NCI-H2227 treated with DMSO at 0.1 percent for 48 hours (cell line): Measurements from ENCODE around the gene SPRR5.

Experiments used
- DNase-seq: peaks from one replicate; lab custom pipeline; 2025; lab: John Stamatoyannopoulos, UW

The SPRR5 gene

DNA sequence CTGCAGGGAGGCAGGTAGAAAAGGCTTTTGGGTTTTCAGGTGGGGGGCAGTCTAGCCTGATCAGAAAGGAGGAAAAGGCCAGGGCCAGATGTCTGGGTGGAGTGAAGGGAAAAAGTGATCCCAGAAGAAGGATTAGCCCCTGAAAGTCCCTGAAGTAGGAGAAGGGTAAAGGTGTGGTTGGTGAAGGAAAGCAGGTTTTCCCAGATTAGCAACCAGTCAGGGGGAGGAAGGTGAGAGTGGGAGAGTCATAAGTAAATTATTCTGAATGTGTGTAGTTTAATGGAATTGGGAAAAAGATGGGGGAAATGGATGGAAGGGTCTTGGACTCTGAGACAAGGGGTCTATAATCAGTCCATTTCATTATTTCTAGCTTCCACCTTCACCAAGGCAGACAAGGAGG lies 36.2 kb downstream of the SPRR5 start:
- DNase-seq, result no peak

DNA sequence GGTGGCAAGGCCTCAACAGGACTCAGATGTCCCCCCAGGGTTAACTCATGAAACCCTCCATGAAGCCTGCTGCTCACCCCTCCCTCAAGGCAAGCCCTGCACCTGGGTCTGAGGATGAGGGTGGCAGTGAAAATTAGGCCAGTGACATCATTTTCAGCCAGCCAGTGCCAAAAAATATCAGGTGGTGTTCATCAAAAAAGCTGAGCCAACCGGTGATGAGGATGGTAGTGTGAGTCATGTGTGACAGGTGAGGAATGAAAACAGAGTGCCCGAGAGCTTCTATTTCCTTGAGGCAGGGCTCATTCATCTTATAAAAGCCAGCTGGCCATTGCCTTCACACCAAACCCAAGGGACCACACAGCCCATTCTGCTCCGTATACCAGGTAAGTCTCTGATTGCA lies 36.7 kb downstream of the SPRR5 start, which contains the start of gene SPRR1A:
Gene SPRR1A (plus strand): TSS at position 339 of the 400 bp plus-strand sequence. CDS start 1,150 bp downstream, outside the sequence.
- no peak for DNase-seq

DNA sequence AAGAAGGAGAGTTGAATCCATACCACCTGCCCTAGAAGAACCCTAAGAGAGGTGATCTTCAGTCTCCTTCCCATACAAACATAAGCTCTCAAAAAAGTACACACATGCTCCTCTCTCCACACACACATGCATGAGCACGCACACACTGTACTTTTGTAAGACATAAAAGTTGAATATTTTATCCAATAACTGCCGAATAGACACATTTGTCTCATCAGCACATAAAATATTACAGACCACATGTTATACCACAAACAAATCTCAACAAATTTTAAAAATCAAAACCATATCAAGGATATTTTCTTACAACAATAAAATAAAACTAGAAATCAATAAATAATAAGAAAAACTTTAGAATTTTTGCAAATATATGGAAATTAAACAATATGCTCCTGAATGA lies 39.6 kb downstream of the SPRR5 start:
- DNase-seq, result no peak

DNA sequence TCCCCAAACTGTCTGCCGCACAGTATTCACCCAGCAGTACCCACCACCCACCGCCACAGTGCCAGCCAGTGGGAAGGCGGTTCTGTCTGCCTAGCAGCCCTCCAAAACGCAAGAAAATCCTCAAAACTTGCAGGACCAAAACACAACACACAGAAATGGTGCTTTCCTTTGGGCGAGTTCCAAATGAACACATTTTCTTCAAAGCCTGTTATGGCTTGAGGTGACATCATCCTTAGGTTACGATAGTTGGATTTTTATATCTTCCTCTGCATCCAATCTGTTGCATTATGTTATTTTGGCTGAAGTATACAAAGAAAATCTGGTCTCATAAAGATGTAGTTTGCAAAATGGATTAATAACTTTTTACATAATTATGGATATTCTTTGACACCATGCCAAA lies 46.2 kb downstream of the SPRR5 start:
- no peak for DNase-seq

DNA sequence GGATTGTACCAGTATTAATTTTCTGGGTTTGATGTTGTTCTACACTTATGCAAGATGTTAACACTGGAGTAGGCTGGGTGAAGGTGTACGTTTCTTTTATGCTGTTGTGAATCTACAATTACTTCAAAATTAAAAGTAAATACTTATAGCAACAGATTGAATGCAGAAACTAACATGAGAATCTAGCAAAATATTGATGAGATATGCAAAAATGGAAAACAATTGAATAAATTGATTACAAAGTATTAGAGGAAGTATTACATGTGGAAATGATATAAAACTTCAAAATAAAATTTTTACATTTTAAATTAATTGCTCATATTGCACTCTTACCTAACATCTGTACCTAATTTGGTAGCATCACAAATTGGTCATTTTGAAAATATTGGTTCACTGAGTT lies 48.8 kb downstream of the SPRR5 start:
- no peak for DNase-seq

DNA sequence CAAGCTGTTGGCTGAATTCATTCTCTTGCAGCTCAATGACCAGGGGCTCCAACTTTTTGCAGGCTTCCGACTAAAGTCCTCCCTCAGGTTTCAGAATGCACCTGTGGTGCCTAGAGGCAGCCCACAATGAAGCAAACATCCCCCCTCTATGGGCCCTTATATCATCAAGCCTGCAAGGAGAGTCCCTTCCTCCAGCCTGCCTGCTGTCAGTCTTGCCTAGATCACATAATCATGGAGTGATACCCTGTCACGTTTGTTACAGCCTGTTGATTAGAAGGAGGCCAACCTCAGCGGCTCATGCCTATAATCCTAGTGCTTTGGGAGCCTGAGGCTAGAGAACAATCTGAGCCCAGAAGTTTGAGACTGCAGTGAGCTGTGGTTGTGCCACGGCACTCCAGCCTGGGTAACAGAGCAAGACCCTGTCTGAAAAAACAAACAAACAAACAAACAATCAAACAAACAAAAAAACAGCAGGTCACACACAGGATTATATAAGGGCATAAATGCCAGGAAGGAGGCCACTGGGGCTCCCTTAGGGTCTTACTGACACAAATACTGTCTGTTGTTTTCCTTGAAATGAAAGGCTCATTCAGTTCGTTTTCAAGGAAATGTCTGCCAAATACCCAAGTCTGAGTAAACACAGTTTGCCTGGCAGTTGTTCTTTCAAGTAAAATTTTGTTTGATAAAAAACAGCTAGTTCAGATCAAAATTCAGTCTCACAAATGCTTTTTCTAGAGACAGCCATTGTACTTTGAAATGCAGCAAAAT lies 49.8 kb downstream of the SPRR5 start:
- DNase-seq, result no peak

DNA sequence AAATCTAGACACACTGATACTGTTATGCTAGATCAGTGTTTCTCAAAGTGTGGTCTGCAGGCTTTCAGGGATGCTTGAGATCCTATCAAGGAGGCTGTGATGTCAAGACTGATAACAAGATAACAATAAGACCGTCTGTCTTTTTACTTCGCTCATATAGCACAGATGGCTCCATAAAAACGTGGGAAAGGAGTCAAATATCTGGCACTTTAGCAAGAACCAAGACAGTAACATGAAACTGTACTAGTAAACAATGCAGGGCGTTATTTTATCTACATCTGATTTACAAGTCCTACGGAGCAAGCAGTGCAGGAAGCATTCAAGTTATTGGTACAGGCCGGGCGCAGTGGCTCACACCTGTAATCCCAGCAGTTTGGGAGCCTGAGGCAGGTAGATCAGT lies 50.9 kb downstream of the SPRR5 start:
- DNase-seq, result no peak

DNA sequence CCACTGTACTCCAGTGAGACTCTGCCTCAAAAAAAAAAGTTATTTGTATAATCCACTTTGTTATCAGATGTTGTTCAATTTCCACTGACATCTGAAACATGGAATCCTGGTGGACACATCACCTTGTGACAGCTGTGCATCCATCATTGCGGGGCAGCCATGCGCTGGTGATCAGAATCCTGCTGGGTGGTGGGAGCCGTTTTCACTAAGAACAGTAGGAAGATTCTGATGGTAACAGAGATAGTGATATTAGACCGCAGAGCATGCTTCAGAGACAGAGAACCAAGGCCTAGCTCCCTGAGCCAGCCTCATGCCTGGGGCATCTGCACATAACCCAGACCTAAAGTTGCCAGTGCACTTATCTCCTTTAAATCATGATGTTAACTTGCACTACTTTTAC lies 51.5 kb downstream of the SPRR5 start:
- no peak for DNase-seq
